ACC112 (cell line): ENCODE measurements around the gene STAC2.

Experiments
- H2AFZ ChIP-seq: fragments of 200-600 bp; sonication (generic); one replicate; pipeline ENCODE4 v1.6.0; 2017; ENCODE audit warnings: antibody characterized with exemption, low read length; ENCODE audit not compliant: unreplicated experiment
- H3K27ac ChIP-seq: fragments of 200-600 bp; sonication (generic); 2 replicates; pipeline ENCODE4 v1.5.1; 2014; ENCODE audit warnings: low read depth, mild to moderate bottlenecking, antibody characterized with exemption, low read length, moderate library complexity
- H3K27me3 ChIP-seq: fragments of 200-600 bp; sonication (generic); 2 replicates; pipeline ENCODE4 v1.6.1; 2014; ENCODE audit warnings: mild to moderate bottlenecking, antibody characterized with exemption, low read length, moderate library complexity, mixed read lengths; ENCODE audit not compliant: insufficient read depth
- H3K36me3 ChIP-seq: fragments of 200-600 bp; sonication (generic); 2 replicates; pipeline ENCODE4 v1.6.1; 2016; ENCODE audit warnings: mild to moderate bottlenecking, antibody characterized with exemption, low read length, moderate library complexity, mixed read lengths; ENCODE audit not compliant: insufficient read depth
- H3K4me1 ChIP-seq: fragments of 200-600 bp; sonication (generic); one replicate; pipeline ENCODE4 v1.6.1; 2016; ENCODE audit warnings: low read length, mixed read lengths; ENCODE audit not compliant: insufficient read depth, unreplicated experiment, control insufficient read depth
- H3K4me3 ChIP-seq: fragments of 200-600 bp; sonication (generic); 2 replicates; pipeline ENCODE4 v1.5.1; 2014; ENCODE audit warnings: mild to moderate bottlenecking, low read depth, low read length
- H3K79me2 ChIP-seq: fragments of 200-600 bp; sonication (generic); one replicate; pipeline ENCODE4 v1.6.0; 2016; ENCODE audit warnings: low read length; ENCODE audit not compliant: control insufficient read depth, unreplicated experiment, insufficient read depth

Gene STAC2

GRCh38 chr17:39161962-39162361, 63.8 kb downstream of the STAC2 start:
- Histone ChIP-seq H3K36me3 (no peaks in the 10 kb centered on the region), H3K4me3 (no peak overlapping the region), H2AFZ (no peak overlapping the region), H3K79me2 (no peaks in the 10 kb centered on the region), H3K27me3 (peaks cover 21% of the 10 kb centered on the region), H3K27ac (no peak overlapping the region), H3K4me1 (no peaks in the 10 kb centered on the region)
